Karpas-422 (cell line): Measurements from ENCODE around the gene TIE1. TPM values are rescaled to one million over a fixed set of nuclear protein-coding genes. Genes with fewer than 3 reads are reported as not detected.

Source experiments
- DNase-seq: peaks from one replicate; pipeline ENCODE4 v3.0.0-alpha.2; 2015
- H2AFZ ChIP-seq: fragments of 200-600 bp; sonication (generic); 2 replicates; pipeline ENCODE4 v1.6.1; 2014; ENCODE audit warnings: antibody characterized with exemption, low read length, mixed read lengths
- H3K27ac ChIP-seq: fragments of 200-600 bp; sonication (generic); 2 replicates; pipeline ENCODE4 v1.5.1; 2014; ENCODE audit warnings: mild to moderate bottlenecking, low read length, moderate library complexity
- H3K27me3 ChIP-seq: fragments of 200-600 bp; sonication (generic); 2 replicates; pipeline ENCODE4 v1.6.1; 2014; ENCODE audit warnings: low read length, mixed read lengths
- H3K36me3 ChIP-seq: fragments of 200-600 bp; sonication (generic); 2 replicates; pipeline ENCODE4 v1.6.1; 2014; ENCODE audit warnings: low read length, mixed read lengths; ENCODE audit not compliant: insufficient read depth
- H3K4me1 ChIP-seq: fragments of 200-600 bp; sonication (generic); 2 replicates; pipeline ENCODE4 v1.6.1; 2014; ENCODE audit warnings: mild to moderate bottlenecking, low read length, mixed read lengths
- H3K4me2 ChIP-seq: fragments of 200-600 bp; sonication (generic); 2 replicates; pipeline ENCODE4 v1.6.1; 2014; ENCODE audit warnings: low read length, low read depth, mild to moderate bottlenecking; ENCODE audit not compliant: poor library complexity, severe bottlenecking
- H3K4me3 ChIP-seq: fragments of 200-600 bp; sonication (generic); 2 replicates; pipeline ENCODE4 v1.5.1; 2014; ENCODE audit warnings: mild to moderate bottlenecking, antibody characterized with exemption, low read length, mixed read lengths
- H3K79me2 ChIP-seq: fragments of 200-600 bp; sonication (generic); 2 replicates; pipeline ENCODE4 v1.6.1; 2014; ENCODE audit warnings: mild to moderate bottlenecking, low read length, mixed read lengths
- H3K9ac ChIP-seq: fragments of 200-600 bp; sonication (generic); 2 replicates; pipeline ENCODE4 v1.6.0; 2014; ENCODE audit warnings: low read length
- H3K9me2 ChIP-seq: fragments of 200-600 bp; sonication (generic), shearing (Covaris generic); replicated peaks from 2 replicates; pipeline ENCODE4 v1.6.0; 2014; ENCODE audit warnings: mild to moderate bottlenecking, low read length, moderate library complexity; ENCODE audit not compliant: insufficient read depth
- H3K9me3 ChIP-seq: fragments of 300-700, 200-600 bp; sonication (generic); 2 replicates; pipeline ENCODE4 v1.6.1; 2014; ENCODE audit warnings: low read length, mixed read lengths
- H4K20me1 ChIP-seq: fragments of 200-600 bp; sonication (generic); 2 replicates; pipeline ENCODE4 v1.6.1; 2014; ENCODE audit warnings: mild to moderate bottlenecking, antibody characterized with exemption, low read length, low read depth; ENCODE audit not compliant: insufficient read depth
- total RNA-seq: library from RNA; depleted of rRNA; stranded (reverse); fragments of >200 nt; shearing (Covaris generic); gene quantifications from 2 replicates; pipeline ENCODE4 v1.2.3, GENCODE V29; 2014; ENCODE audit warnings: low replicate concordance

TIE1 gene
- total RNA-seq, 1 experiment from 2014 or later, result not detected

DNA sequence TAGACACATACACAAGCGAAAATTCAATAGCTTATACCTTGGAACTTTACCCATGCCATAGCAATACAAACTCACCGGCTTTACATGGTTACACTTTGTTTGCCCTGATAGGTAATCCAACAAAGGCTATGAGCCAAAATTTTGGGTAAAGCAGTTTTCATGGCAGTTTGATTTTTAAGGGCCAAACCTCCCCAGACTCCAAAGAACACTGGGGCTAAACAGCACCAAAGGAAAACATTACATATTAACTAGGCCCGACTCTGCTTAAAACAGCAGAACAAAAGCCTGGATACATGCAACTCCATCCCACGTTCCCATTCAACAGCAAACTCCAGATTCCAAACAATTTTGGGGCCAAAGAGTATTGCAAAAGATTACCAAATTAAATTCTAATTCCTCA, 35.4 kb upstream of the TIE1 start:
- H3K27ac ChIP-seq, result no peak overlapping the region
- H3K4me1 ChIP-seq, result no peaks in the 10 kb centered on the region
- H3K9ac ChIP-seq, result no peak overlapping the region
- peaks cover 3% of the 10 kb centered on the region; the same call in 1 of the 2 replicates for H3K9me3 ChIP-seq
- no peaks in the 10 kb centered on the region for H4K20me1 ChIP-seq
- H3K4me3 ChIP-seq, result no peak overlapping the region
- no peaks in the 10 kb centered on the region for H3K79me2 ChIP-seq
- H3K9me2 ChIP-seq, result no peaks in the 10 kb centered on the region
- H2AFZ ChIP-seq, result no peak overlapping the region
- H3K27me3 ChIP-seq, result no peaks in the 10 kb centered on the region
- H3K4me2 ChIP-seq, result no peak overlapping the region
- DNase-seq, result no peak
- H3K36me3 ChIP-seq, result no peaks in the 10 kb centered on the region

GRCh38 chr1:43266881-43267280, 33.9 kb upstream of the TIE1 start:
- no peak for DNase-seq
- H3K9ac ChIP-seq, result no peak overlapping the region
- H3K9me2 ChIP-seq, result no peaks in the 10 kb centered on the region
- H3K79me2 ChIP-seq, result no peaks in the 10 kb centered on the region
- no peak overlapping the region for H3K4me3 ChIP-seq
- no peak overlapping the region for H3K4me2 ChIP-seq
- H2AFZ ChIP-seq, result no peak overlapping the region
- no peaks in the 10 kb centered on the region for H3K4me1 ChIP-seq
- no peak overlapping the region for H3K27ac ChIP-seq
- no peaks in the 10 kb centered on the region for H3K27me3 ChIP-seq
- H3K36me3 ChIP-seq, result no peaks in the 10 kb centered on the region
- no peaks in the 10 kb centered on the region for H4K20me1 ChIP-seq
- peaks cover 3% of the 10 kb centered on the region; the same call in 1 of the 2 replicates for H3K9me3 ChIP-seq

- DNase-seq, result no peak
- Histone ChIP-seq H3K4me3 (no peak overlapping the region), H2AFZ (no peak overlapping the region), H3K36me3 (no peaks in the 10 kb centered on the region), H4K20me1 (no peaks in the 10 kb centered on the region), H3K27me3 (no peaks in the 10 kb centered on the region), H3K4me1 (no peaks in the 10 kb centered on the region), H3K9ac (no peak overlapping the region), H3K4me2 (no peak overlapping the region), H3K9me2 (no peaks in the 10 kb centered on the region), H3K79me2 (no peaks in the 10 kb centered on the region), H3K9me3 (peaks cover 3% of the 10 kb centered on the region; the same call in 1 of the 2 replicates), H3K27ac (no peak overlapping the region)
Measured at GRCh38 chr1:43267291-43267805, 33.4 kb upstream of the TIE1 start.

DNA sequence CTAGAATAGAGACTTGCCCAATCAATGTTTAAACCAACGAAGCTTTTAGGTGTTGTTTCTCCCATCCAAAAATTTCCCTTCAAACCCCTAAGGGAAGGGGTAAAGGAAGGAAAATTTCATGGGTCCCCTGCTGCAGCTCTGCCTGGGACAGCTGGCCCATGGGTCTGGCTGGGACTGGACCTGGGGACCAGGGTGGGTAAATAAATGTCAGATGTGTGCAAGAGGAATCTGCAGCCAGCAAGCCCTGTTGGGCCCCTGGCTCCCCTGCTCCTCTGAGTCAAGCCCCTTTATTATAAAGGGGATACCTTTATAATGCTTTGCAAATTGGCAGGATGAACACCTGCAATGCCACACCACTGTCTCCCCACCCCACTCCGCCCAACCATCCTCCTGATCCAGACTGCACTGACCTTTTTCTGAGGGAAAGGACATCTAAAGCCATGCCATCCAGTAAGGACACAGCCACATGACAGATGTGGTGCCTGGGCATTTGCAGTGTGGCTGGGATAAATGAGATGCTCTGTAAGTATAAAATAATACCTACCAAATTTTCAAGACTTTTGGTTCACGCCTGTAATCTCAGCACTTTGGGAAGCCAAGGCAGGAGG, 32.9 kb upstream of the TIE1 start:
- H4K20me1 ChIP-seq, result no peaks in the 10 kb centered on the region
- no peaks in the 10 kb centered on the region for H3K9me3 ChIP-seq
- no peak overlapping the region for H3K27ac ChIP-seq
- H3K9me2 ChIP-seq, result no peaks in the 10 kb centered on the region
- no peak for DNase-seq
- H2AFZ ChIP-seq, result no peak overlapping the region
- H3K79me2 ChIP-seq, result no peaks in the 10 kb centered on the region
- H3K4me3 ChIP-seq, result no peak overlapping the region
- no peak overlapping the region for H3K9ac ChIP-seq
- no peaks in the 10 kb centered on the region for H3K27me3 ChIP-seq
- H3K36me3 ChIP-seq, result no peaks in the 10 kb centered on the region
- no peak overlapping the region for H3K4me2 ChIP-seq
- H3K4me1 ChIP-seq, result no peaks in the 10 kb centered on the region

GRCh38 chr1:43269627-43270375, 31.0 kb upstream of the TIE1 start, which contains the start of gene TMEM125:
TSS of gene TMEM125 (plus strand) at chr1:43269983. CDS start at chr1:43272723, 2,740 bp downstream.
- H3K9me2 ChIP-seq, result no peaks in the 10 kb centered on the region
- H3K27ac ChIP-seq, result no peak within 1 kb of the TSS
- H3K36me3 ChIP-seq, result no peaks in the 10 kb centered on the region
- DNase-seq, result no peak
- H3K4me3 ChIP-seq, result no peak within 1 kb of the TSS
- no peak within 1 kb of the TSS for H3K4me2 ChIP-seq
- H3K79me2 ChIP-seq, result no peaks in the 10 kb centered on the region
- no peak within 1 kb of the TSS for H3K9ac ChIP-seq
- H3K4me1 ChIP-seq, result no peaks in the 10 kb centered on the region
- H4K20me1 ChIP-seq, result no peaks in the 10 kb centered on the region
- no peaks in the 10 kb centered on the region for H3K27me3 ChIP-seq
- no peaks in the 10 kb centered on the region for H3K9me3 ChIP-seq
- H2AFZ ChIP-seq, result no peak within 1 kb of the TSS

- Histone ChIP-seq H3K9me3 (no peaks in the 10 kb centered on the region), H3K27me3 (no peaks in the 10 kb centered on the region), H3K4me1 (no peaks in the 10 kb centered on the region), H3K79me2 (no peaks in the 10 kb centered on the region), H3K9ac (no peak overlapping the region), H3K4me3 (no peak overlapping the region), H3K9me2 (no peaks in the 10 kb centered on the region), H2AFZ (no peak overlapping the region), H3K36me3 (no peaks in the 10 kb centered on the region), H3K27ac (no peak overlapping the region), H4K20me1 (no peaks in the 10 kb centered on the region), H3K4me2 (no peak overlapping the region)
- no peak for DNase-seq
Measured at GRCh38 chr1:43270421-43271095, 30.2 kb upstream of the TIE1 start.

DNA sequence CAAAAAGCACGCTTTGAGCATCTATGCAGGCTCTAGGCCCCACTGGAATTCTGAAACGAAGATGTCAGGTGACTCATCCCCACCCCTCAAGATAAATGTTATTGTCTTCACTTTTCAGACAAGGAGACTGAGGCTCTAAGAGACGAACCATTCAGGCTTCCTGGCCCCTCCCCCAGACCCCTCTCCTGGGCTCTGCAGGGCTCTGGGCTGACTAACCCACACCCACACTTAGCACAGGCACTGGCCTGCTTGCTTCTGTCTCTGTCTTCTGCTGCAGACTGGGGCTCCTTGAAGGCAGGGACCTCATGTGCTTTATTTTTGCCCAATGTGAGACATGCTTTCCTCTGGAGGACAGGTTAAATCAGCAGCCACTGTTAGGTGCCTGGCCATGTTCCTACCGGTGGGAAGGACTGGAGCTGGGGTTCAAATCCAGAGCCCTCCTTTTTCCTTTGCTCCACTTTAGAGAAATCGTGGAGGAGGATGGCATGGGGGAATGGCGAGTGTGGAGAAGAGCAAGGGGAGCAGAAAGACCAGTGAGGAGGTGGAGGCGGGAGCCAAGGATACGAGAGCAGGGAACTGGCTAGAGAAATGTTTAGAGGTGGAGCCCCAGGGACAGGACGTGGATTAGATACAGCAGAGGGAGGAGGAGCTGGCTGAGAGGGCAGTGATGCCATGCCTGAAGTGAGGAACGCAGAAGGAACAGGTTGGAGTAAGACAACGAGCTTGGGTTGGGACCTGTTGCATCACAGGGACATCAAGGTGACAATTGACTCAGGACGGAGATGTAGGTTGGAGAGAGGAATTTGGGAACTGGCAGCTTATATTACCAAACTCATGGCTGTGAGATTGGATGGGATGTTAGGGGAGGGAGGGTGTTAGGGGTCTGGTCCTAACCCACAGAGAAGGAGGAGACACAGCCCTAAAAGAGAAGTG, 29.3 kb upstream of the TIE1 start:
- H3K9me3 ChIP-seq, result no peaks in the 10 kb centered on the region
- H3K79me2 ChIP-seq, result no peaks in the 10 kb centered on the region
- no peak overlapping the region for H3K9ac ChIP-seq
- H3K4me1 ChIP-seq, result no peaks in the 10 kb centered on the region
- H3K9me2 ChIP-seq, result no peaks in the 10 kb centered on the region
- no peak overlapping the region for H3K27ac ChIP-seq
- no peak for DNase-seq
- H3K4me2 ChIP-seq, result no peak overlapping the region
- no peak overlapping the region for H2AFZ ChIP-seq
- no peaks in the 10 kb centered on the region for H4K20me1 ChIP-seq
- no peaks in the 10 kb centered on the region for H3K36me3 ChIP-seq
- H3K27me3 ChIP-seq, result no peaks in the 10 kb centered on the region
- H3K4me3 ChIP-seq, result no peak overlapping the region
